Stimulated activated CD8-positive, alpha-beta memory T cell treated with anti-CD3 and anti-CD28 coated beads, Interleukin-12 subunit alpha, Interleukin-12 subunit beta, amount 100 ng/mL, for 1 hour (primary cell): ENCODE results near the gene NXPE4.
"Not testable (repeated sequence)": the region's sequence is repeated elsewhere in the genome, so short reads cannot be mapped to it uniquely, and the experiment has no call there.

ENCODE experiments used
- DNase-seq: peaks from one replicate; pipeline ENCODE4 v3.0.0-alpha.2; 2020; ENCODE audit warnings: low read depth

The NXPE4 gene

DNA sequence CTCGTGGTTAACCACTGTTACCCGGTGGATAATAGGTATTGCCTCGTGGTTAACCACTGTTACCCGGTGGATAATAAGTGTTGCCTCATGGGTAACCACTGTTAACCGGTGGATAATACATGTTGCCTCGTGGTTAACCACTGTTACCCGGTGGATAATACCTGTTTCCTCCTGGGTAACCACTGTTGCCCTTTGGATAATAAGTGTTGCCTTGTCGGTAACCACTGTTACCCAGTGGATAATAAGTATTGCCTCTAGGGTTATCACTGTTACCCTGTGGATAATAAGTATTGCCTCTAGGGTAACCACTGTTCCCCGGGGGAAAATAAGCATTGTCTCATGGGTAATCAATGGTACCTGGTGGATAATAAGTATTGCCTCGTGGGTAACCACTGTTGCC, 15.0 kb upstream of the NXPE4 start:
- DNase-seq = no peak

DNA sequence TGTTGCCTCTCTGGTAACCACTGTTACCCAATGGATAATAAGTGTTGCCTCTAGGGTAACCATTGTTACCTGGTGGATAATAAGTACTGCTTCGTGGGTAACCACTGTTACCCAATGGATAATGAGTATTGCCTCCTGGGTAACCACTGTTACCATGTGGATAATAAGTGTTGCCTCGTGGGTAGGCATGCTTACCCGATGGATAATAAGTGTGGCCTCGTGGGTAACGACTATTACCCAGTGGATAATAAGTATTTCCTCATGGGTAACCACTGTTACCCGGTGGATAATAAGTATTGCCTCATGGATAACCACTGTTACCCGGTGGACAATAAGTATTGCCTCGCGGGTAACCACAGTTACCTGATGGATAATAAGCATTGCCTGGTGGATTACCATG, 13.8 kb upstream of the NXPE4 start:
- no peak for DNase-seq

GRCh38 chr11:114608605-114609004, 13.0 kb upstream of the NXPE4 start:
- DNase-seq = not testable (repeated sequence)

GRCh38 chr11:114607753-114608459, 12.3 kb upstream of the NXPE4 start:
- no peak for DNase-seq

DNA sequence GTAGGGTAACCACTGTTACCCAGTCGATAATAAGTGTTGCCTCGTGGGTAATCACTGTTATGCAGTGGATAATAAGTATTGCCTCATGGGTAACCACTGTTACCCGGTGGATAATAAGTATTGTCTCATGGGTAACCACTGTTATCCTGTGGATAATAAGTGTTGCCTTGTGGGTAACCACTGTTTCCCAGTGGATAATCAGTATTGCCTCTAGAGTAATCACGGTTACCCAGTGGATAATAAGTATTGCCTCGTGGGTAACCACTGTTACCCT, 11.2 kb upstream of the NXPE4 start:
- DNase-seq = not testable (repeated sequence)

DNA sequence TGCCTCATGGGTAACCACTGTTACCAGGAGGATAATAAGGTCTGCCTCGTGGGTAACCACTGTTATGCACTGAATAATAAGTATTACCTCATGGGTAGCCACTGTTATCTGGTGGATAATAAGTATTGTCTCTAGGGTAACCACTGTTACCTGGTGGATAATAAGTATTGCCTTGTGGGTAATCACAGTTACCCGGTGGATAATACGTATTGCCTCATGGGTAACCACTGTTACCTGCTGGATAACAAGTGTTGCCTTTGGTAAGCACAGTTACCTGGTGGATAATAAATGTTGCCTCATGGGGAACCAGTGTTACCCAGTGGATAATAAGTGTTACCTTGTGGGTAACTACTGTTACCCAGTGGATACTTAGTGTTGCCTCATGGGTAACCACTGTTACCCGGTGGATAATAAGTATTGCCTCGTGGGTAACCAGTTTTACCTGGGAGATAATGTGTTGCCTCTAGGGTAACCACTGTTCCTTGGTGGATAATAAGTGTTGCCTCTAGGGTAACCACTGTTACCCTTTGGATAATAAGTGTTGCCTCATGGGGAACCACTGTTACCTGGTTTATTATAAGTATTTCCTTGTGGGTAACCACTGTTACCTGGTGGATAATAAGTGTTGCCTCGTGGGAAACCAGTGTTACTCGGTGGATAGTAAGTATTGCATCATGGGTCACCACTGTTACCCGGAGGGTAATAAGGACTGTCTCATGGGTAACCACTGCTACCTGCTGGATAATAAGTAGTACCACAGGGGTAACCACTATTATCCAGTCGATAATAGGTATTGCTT, 10.6 kb upstream of the NXPE4 start:
- no peak for DNase-seq

DNA sequence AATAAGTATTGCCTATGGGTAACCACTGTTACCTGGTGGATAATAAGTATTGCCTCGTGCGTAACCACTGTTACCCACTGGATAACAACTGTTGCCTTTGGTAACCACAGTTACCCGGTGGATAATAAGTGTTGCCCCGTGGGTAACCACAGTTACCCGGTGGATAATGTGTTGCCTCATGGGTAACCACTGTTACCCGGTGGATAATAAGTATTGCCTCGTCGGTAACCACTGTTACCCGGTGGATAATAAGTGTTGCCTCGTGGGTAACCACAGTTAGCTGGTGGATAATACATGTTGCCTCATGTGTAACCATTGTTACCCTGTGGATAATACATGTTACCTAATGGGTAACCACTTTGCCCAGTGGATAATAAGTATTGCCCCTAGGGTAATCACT, 9.8 kb upstream of the NXPE4 start:
- no peak for DNase-seq

GRCh38 chr11:114604886-114605285, 9.3 kb upstream of the NXPE4 start:
- DNase-seq = no peak

DNA sequence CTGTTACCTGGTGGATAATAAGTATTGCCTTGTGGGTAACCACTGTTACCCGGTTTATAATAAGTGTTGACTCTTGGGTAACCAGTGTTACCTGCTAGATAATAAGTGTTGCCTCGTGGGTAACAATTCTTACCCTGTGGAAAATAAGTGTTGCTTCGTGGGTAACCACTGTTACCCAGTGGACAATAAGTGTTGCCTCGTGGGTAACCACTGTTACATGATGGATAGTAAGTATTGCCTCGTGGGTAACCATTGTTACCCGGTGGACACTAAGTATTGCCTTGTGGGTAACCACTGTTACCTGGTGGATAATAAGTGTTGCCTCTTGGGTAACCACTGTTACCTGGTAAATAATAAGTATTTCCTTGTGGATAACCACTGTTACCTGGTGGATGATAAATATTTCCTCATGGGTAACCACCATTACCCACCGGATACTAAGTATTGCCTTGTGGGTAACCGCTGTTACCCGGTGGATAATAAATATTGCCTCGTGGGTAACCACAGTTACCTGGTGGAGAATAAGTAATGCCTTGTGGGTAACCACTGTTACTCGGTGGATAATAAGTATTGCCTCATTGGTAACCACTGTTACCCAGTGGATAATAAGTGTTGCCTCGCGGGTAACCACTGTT, 8.7 kb upstream of the NXPE4 start:
- DNase-seq = no peak

GRCh38 chr11:114603151-114603550, 7.6 kb upstream of the NXPE4 start:
- DNase-seq = not testable (repeated sequence)

- DNase-seq = no peak
These were observed 2.9 kb upstream of the NXPE4 start for GRCh38 chr11:114598461-114598860.

DNA sequence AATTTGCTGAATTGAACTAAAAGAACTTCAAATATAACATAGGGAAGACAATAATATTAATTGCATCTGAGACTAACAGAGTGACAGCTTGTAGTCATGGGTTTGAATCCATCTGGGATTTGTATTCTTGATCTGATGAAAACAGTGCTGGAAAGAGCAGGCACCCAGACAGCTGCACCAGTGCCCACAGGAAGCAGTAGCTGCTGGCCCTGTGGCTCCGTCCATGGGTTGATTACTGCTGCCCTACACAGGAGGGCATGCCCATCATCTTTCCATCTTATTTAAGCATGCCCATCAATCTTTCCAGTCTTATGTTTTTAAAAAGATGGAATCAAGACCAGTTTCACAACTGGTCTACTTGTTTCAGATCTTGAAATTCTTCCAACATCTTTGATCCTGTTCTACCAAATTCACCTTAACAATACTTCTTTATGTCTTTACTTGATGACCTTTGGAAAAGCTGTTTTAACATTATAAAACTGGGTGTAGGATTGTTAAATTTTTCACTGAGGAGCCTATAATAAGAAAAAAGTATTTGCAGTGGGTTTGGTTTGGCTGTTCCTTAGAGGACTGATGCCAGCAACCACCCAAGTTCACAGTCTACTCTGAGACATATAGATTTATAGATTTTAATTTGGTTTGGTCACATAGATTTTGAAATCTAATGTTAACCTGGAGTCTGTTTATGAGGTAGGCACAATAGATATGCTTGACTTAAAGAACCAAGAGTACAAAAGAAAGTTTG, 761 bp upstream of the NXPE4 start:
- DNase-seq = no peak

- no peak for DNase-seq
These were observed 883 bp downstream of the NXPE4 start for GRCh38 chr11:114594703-114595102.

DNA sequence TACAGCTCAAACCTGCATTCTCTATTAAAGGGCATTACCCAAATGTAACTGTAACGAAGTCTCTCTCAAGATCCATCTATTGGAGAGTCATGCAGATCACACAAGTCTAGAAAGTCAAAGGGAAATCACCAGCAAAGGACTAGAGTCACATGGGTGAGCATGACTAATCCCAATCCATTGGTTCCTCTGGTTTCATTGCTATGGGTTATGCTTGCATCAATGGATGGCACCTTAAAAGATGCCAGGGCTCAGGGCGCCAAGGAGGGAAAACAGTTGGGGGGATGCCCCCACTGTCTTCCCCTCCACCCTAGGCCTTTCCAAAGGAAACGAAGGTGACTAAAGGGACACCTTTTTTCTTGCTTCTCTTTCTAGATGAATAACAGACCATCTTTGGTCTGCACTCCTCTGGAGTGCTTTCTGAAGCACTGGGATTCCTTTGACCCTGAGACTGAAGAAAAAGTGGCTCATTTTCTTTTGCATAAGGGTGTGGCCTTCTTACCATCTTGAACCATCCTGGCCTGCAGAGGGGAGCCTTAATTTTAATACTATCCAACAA, 8.1 kb downstream of the NXPE4 start:
- DNase-seq = no peak

- no peak for DNase-seq
These were observed 8.8 kb downstream of the NXPE4 start for GRCh38 chr11:114586797-114587196.

DNA sequence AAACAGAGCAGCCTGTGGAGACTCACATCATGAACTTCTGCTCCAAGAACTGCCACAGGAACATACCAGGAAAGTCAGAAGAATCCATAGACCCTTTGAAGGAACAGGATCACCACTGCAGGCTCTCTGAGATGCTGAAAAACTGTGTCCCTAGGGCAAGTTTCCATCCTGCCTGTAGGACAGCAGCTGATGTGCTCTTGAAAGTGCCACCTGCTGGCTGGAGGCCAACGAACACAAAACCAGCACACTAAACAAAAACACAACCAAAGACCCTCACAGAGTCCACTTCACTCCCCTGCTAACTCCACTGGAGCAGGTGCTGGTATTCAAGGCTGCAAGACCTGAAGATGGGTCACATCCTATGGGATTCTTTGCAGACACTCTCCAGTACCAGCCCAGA, 23.9 kb downstream of the NXPE4 start:
- DNase-seq = no peak

- no peak for DNase-seq
These were observed 25.8 kb downstream of the NXPE4 start for GRCh38 chr11:114569801-114570200.

DNA sequence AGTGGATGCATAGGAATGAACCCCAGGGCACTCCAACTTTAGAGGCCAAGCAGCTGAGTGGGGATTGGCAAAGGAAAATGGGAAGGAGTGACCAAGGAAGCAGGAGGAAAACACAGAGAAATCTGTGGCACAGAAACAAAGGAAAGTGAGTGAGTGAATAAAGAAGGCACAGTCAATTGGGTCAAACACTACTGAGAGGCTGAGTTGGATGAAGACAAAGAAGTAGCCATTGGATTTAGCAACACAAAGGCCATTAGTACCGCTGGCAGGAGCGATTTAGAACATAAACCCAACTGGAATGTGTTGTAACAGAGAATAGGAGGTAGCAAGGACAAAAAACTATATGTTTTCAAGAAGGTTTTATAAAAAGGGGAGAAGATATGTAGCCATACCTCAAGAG, 29.3 kb downstream of the NXPE4 start:
- DNase-seq = no peak

DNA sequence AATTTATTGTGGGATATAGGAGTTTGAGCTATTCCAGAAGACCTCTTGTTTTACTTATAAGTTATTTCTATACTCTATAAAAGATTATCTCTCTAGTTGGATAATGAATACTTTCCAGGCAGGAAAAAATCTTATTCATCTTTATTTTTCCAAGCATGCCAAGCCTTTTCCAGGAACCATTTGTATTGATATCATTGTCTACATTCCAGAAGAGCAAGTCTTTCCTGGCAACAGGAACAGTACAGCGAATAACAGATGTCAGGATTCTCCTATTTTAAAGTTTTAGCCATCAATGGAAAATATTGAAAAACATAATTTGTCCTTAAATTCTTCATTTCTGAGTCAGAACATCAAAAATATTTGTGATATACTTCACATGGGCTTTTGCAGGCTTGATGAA, 30.8 kb downstream of the NXPE4 start:
- DNase-seq = no peak

- no peak for DNase-seq
These were observed 32.5 kb downstream of the NXPE4 start for GRCh38 chr11:114563077-114563476.

DNA sequence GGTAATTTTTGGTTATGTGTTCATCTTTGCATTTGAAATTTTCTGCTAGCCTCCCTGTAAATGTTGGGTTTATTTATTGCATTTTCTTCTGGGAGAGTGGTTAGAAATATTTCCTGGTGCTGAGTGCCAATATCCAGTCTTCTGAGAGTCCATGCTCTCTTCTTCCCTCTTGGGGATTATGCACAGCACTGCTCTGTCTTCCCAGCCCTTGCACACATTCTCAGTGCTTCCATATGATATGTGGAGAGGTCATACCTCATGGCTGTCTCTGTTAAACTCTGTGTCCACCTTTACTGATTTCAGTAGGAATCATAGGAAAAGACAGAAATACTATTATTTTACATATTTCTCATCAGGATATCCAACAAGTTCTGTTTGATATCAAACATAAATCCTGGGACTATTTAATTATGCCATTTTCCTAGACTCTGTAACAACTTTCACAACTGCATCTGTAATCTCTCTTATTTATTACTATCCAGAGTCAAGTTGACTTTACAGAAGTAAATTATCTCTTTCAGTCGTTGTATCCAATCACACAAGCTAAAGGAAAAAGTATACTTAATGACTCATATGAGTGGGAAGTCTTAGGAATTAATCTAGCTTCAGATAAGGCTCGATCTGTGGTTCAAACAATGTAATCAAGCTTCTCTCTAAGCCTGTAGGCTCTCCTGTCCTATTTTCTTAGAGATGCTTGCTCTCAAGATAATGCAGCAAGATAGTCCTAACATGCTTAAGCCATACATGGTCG, 33.2 kb downstream of the NXPE4 start:
- no peak for DNase-seq
